Activated T-helper 1 cell treated with anti-CD3 and anti-CD28 coated beads, Interleukin-12 subunit alpha, Interleukin-12 subunit beta, Interleukin-2, Interleukin-4 antibody, amounts not matched to agents 30 ng/mL and 10 ng/mL and 1 ng/mL, durations not matched to agents 14 hours and 24 hours and 36 hours (primary cell): ENCODE results near the gene TTLL5. TPM values are rescaled to one million over a fixed set of nuclear protein-coding genes. Genes with fewer than 3 reads are reported as not detected.

Experiments used
- DNase-seq: peaks from one replicate; pipeline ENCODE4 v3.0.0; 2021; ENCODE audit warnings: low spot score
- H3K27ac Mint-ChIP-seq: one replicate; pipeline ENCODE4 v1.8.0; 2021; ENCODE audit warnings: mild to moderate bottlenecking, mixed read lengths
- H3K27me3 Mint-ChIP-seq: one replicate; pipeline ENCODE4 v1.8.0; 2022; ENCODE audit warnings: mild to moderate bottlenecking, moderate library complexity, mixed read lengths; ENCODE audit not compliant: insufficient read depth
- H3K36me3 Mint-ChIP-seq: one replicate; pipeline ENCODE4 v1.8.0; 2021; ENCODE audit warnings: low read depth, mixed read lengths
- H3K4me1 Mint-ChIP-seq: one replicate; pipeline ENCODE4 v1.8.0; 2021; ENCODE audit warnings: low read depth, mixed read lengths
- H3K4me3 Mint-ChIP-seq: one replicate; pipeline ENCODE4 v1.8.0; 2021; ENCODE audit warnings: mild to moderate bottlenecking, moderate library complexity, mixed read lengths
- H3K9me3 Mint-ChIP-seq: one replicate; pipeline ENCODE4 v1.8.0; 2021; ENCODE audit warnings: mixed read lengths
- intact Hi-C: fragments of 100-400 bp; cut with micrococcal nuclease; formaldehyde crosslinking; loops from one replicate; pipeline ENCODE4 v1.15.1; 2024
- total RNA-seq: library from RNA; stranded (reverse); gene quantifications from 2 replicates; pipeline ENCODE4 v1.2.3, GENCODE V29; 2022

Gene TTLL5
- total RNA-seq, 1 donor from 2014 or later = 36.2 TPM

- H3K4me1 Mint-ChIP-seq = peaks cover 5% of the 10 kb centered on the region
- peaks cover 17% of the 10 kb centered on the region for H3K36me3 Mint-ChIP-seq
- no peak overlapping the region for H3K4me3 Mint-ChIP-seq
- H3K9me3 Mint-ChIP-seq = no peaks in the 10 kb centered on the region
- no peaks in the 10 kb centered on the region for H3K27me3 Mint-ChIP-seq
- no peak overlapping the region for H3K27ac Mint-ChIP-seq
- intact Hi-C loops = no loop called here
- no peak for DNase-seq
Measured at GRCh38 chr14:75734854-75735253, 73.8 kb downstream of the TTLL5 start.

GRCh38 chr14:75736845-75737485 lies 75.9 kb downstream of the TTLL5 start:
- no peak for DNase-seq
- H3K27ac Mint-ChIP-seq = no peak overlapping the region
- peaks cover 16% of the 10 kb centered on the region for H3K36me3 Mint-ChIP-seq
- H3K4me1 Mint-ChIP-seq = no peaks in the 10 kb centered on the region
- no peak overlapping the region for H3K4me3 Mint-ChIP-seq
- intact Hi-C loops = no loop called here
- no peaks in the 10 kb centered on the region for H3K9me3 Mint-ChIP-seq
- H3K27me3 Mint-ChIP-seq = no peaks in the 10 kb centered on the region

- no peak overlapping the region for H3K4me3 Mint-ChIP-seq
Measured at GRCh38 chr14:75738192-75738591, 77.1 kb downstream of the TTLL5 start.

GRCh38 chr14:75742867-75743266 lies 81.8 kb downstream of the TTLL5 start:
- Mint-ChIP-seq H3K36me3 (peaks cover 31% of the 10 kb centered on the region), H3K4me3 (no peak overlapping the region), H3K4me1 (no peaks in the 10 kb centered on the region), H3K27me3 (no peaks in the 10 kb centered on the region), H3K27ac (no peak overlapping the region), H3K9me3 (peaks cover 4% of the 10 kb centered on the region)
- DNase-seq = no peak
- intact Hi-C loops = no loop called here

More at GRCh38 chr14:75738192-75738591, 77.1 kb downstream of the TTLL5 start:
- Mint-ChIP-seq H3K27me3 (no peaks in the 10 kb centered on the region), H3K9me3 (no peaks in the 10 kb centered on the region), H3K36me3 (peaks cover 19% of the 10 kb centered on the region), H3K27ac (no peak overlapping the region), H3K4me1 (no peaks in the 10 kb centered on the region)
- intact Hi-C loops = no loop called here
- DNase-seq = no peak

- no peak overlapping the region for H3K4me3 Mint-ChIP-seq
- no peak overlapping the region for H3K27ac Mint-ChIP-seq
- peaks cover 4% of the 10 kb centered on the region for H3K9me3 Mint-ChIP-seq
- H3K27me3 Mint-ChIP-seq = no peaks in the 10 kb centered on the region
- DNase-seq = no peak
- H3K36me3 Mint-ChIP-seq = peaks cover 33% of the 10 kb centered on the region
- intact Hi-C loops = no loop called here
- H3K4me1 Mint-ChIP-seq = no peaks in the 10 kb centered on the region
Measured at GRCh38 chr14:75747899-75748298, 86.9 kb downstream of the TTLL5 start.

GRCh38 chr14:75748336-75748735 lies 87.3 kb downstream of the TTLL5 start:
- H3K27ac Mint-ChIP-seq = no peak overlapping the region
- no peak for DNase-seq
- intact Hi-C loops = no loop called here
- no peak overlapping the region for H3K4me3 Mint-ChIP-seq
- peaks cover 31% of the 10 kb centered on the region for H3K36me3 Mint-ChIP-seq
- H3K4me1 Mint-ChIP-seq = no peaks in the 10 kb centered on the region
- no peaks in the 10 kb centered on the region for H3K27me3 Mint-ChIP-seq
- peaks cover 4% of the 10 kb centered on the region for H3K9me3 Mint-ChIP-seq

GRCh38 chr14:75751296-75751695 lies 90.2 kb downstream of the TTLL5 start:
- Mint-ChIP-seq H3K4me1 (no peaks in the 10 kb centered on the region), H3K36me3 (peaks cover 25% of the 10 kb centered on the region), H3K4me3 (no peak overlapping the region), H3K9me3 (peaks cover 4% of the 10 kb centered on the region), H3K27me3 (no peaks in the 10 kb centered on the region), H3K27ac (no peak overlapping the region)
- intact Hi-C loops = no loop called here
- DNase-seq = no peak

- intact Hi-C loops = no loop called here
- DNase-seq = no peak
- H3K4me1 Mint-ChIP-seq = no peaks in the 10 kb centered on the region
- no peak overlapping the region for H3K4me3 Mint-ChIP-seq
- H3K27me3 Mint-ChIP-seq = no peaks in the 10 kb centered on the region
- H3K36me3 Mint-ChIP-seq = peaks cover 20% of the 10 kb centered on the region
- H3K9me3 Mint-ChIP-seq = peaks cover under 1% of the 10 kb centered on the region
- H3K27ac Mint-ChIP-seq = no peak overlapping the region
Measured at GRCh38 chr14:75752086-75752485, 91.0 kb downstream of the TTLL5 start.

- no peaks in the 10 kb centered on the region for H3K9me3 Mint-ChIP-seq
- DNase-seq = no peak
- no peaks in the 10 kb centered on the region for H3K4me1 Mint-ChIP-seq
- no peaks in the 10 kb centered on the region for H3K27me3 Mint-ChIP-seq
- peaks cover 14% of the 10 kb centered on the region for H3K36me3 Mint-ChIP-seq
- H3K27ac Mint-ChIP-seq = no peak overlapping the region
- intact Hi-C loops = no loop called here
- no peak overlapping the region for H3K4me3 Mint-ChIP-seq
Measured at GRCh38 chr14:75752907-75753594, 92.0 kb downstream of the TTLL5 start.

GRCh38 chr14:75753696-75754095 lies 92.7 kb downstream of the TTLL5 start:
- H3K4me3 Mint-ChIP-seq = no peak overlapping the region
- H3K4me1 Mint-ChIP-seq = no peaks in the 10 kb centered on the region
- H3K27ac Mint-ChIP-seq = no peak overlapping the region
- no peaks in the 10 kb centered on the region for H3K27me3 Mint-ChIP-seq
- no peak for DNase-seq
- intact Hi-C loops = no loop called here
- no peaks in the 10 kb centered on the region for H3K9me3 Mint-ChIP-seq
- peaks cover 12% of the 10 kb centered on the region for H3K36me3 Mint-ChIP-seq

GRCh38 chr14:75757644-75758402 lies 96.8 kb downstream of the TTLL5 start:
- no peak for DNase-seq
- Mint-ChIP-seq H3K36me3 (peaks cover 14% of the 10 kb centered on the region), H3K4me3 (no peak overlapping the region), H3K4me1 (no peaks in the 10 kb centered on the region), H3K27ac (no peak overlapping the region), H3K27me3 (no peaks in the 10 kb centered on the region), H3K9me3 (no peaks in the 10 kb centered on the region)
- intact Hi-C loops = no loop called here

GRCh38 chr14:75764020-75764419 lies 103.0 kb downstream of the TTLL5 start:
- Mint-ChIP-seq H3K4me3 (no peak overlapping the region), H3K27me3 (no peaks in the 10 kb centered on the region), H3K4me1 (no peaks in the 10 kb centered on the region), H3K27ac (no peak overlapping the region), H3K9me3 (no peaks in the 10 kb centered on the region), H3K36me3 (peaks cover 6% of the 10 kb centered on the region)
- intact Hi-C loops = no loop called here
- DNase-seq = no peak

- Mint-ChIP-seq H3K4me1 (no peaks in the 10 kb centered on the region), H3K4me3 (no peak overlapping the region), H3K27ac (no peak overlapping the region), H3K9me3 (no peaks in the 10 kb centered on the region), H3K36me3 (peaks cover 5% of the 10 kb centered on the region), H3K27me3 (no peaks in the 10 kb centered on the region)
- DNase-seq = no peak
- intact Hi-C loops = no loop called here
Measured at GRCh38 chr14:75769047-75769685, 108.1 kb downstream of the TTLL5 start.
